Psoas muscle (tissue), 8 donors: ENCODE measurements around the gene BAIAP3. TPM values are rescaled to one million over a fixed set of nuclear protein-coding genes. Genes with fewer than 3 reads are reported as not detected.

ENCODE experiments used
- ATAC-seq, 4 donors: fragments of 200-7000 bp; cut with Tn5 transposase; one replicate each; pipeline ENCODE4 v1.9.1; 2020; ENCODE audit warnings: moderate library complexity in 3 of 4, mild to moderate bottlenecking in 2 of 4
- DNase-seq, 2 donors: peaks; one replicate each; pipeline ENCODE4 v3.0.0-alpha.2; 2020
- H3K27ac ChIP-seq: fragments of 200-600 bp; one replicate; pipeline ENCODE4 v1.8.0; 2022
- H3K27me3 ChIP-seq, 3 donors: fragments of 200-600 bp in 1 of 3; one replicate each; pipeline versions ENCODE4 v1.6.1 to v1.8.0; 2013 to 2022; ENCODE audit warnings: low read length in 2 of 3, mild to moderate bottlenecking in 2 of 3, moderate library complexity in 1 of 3; ENCODE audit not compliant: insufficient read depth in 3 of 3
- H3K36me3 ChIP-seq, 2 donors: fragments of 200-600 bp in 1 of 2; one replicate each; pipeline versions ENCODE4 v1.6.1 to v1.8.0; 2013 to 2022; ENCODE audit warnings: low read depth in 1 of 2, mild to moderate bottlenecking in 1 of 2, moderate library complexity in 1 of 2; ENCODE audit not compliant: insufficient read depth in 1 of 2
- H3K4me1 ChIP-seq: fragments of 200-600 bp; one replicate; pipeline ENCODE4 v1.8.0; 2022
- H3K4me3 ChIP-seq: fragments of 200-600 bp; one replicate; pipeline ENCODE4 v1.8.0; 2022; ENCODE audit warnings: mild to moderate bottlenecking
- H3K9me3 ChIP-seq: fragments of 200-600 bp; one replicate; pipeline ENCODE4 v1.8.0; 2022
- CTCF ChIP-seq: fragments of 200-600 bp; IDR thresholded peaks from one replicate; pipeline ENCODE4 v1.8.0; 2022; ENCODE audit warnings: antibody characterized with exemption
- WGBS, 3 donors: extraction: QIAGEN DNeasy Blood & Tissue Kit; methylation state at CpG; one replicate each; pipeline versions ENCODE4 v1.1.6 to v1.1.7; 2013; 5-methylcytosine and 5-hydroxymethylcytosine counted together
- intact Hi-C, 2 donors: fragments of 100-400 bp; cut with DNase I; formaldehyde crosslinking; loops; one replicate each; pipeline versions ENCODE4 v1.11.0 to v1.14.2; 2022
- polyA plus RNA-seq, 3 donors: library from polyadenylated mRNA; stranded (reverse); fragments of 200-250 nt; gene quantifications; one replicate each; pipeline ENCODE4 v1.2.3, GENCODE V29; 2013
- total RNA-seq, 4 donors: library from RNA; stranded (reverse); fragmentation: NEBNext Ultra II Directional in 2 of 4; extraction: Animal tissue kit (Norgen Biotek cat#: 25700) in 2 of 4; gene quantifications; one replicate each; pipeline versions ENCODE4 v1.2.1 to v1.2.4, GENCODE V29; 2021 to 2023
- donor health status: healthy with polysubstance abuse.
- donor health status: DM: no; HTN: no; CAD: no; lungs with moderate emphysema.
- donor health status: Bipolar disorder and iron deficiency.
- donor health status: healthy.
- donor health status: DM: yes; HTN: yes; CAD: no.
- donor health status: DM: no; HTN: no; CAD: no.
- donor health status: DM: no; HTN: no; CAD: no.
- donor health status: DM: yes; HTN: yes; CAD: no.

BAIAP3 gene
- total and polyA plus RNA-seq, 7 donors: 0.38 to 3.5 (median 1.1) TPM

GRCh38 chr16:1354815-1355540, 21.5 kb downstream of the BAIAP3 start:
- WGBS, 3 donors: 86 to 87% (median 86%) methylated on average over 47 to 49 of the region's 49 CpGs
- ATAC-seq (no peak), DNase-seq (no peak)
- intact Hi-C loops: no loop called here
- Histone ChIP-seq H3K4me3 (no peak overlapping the region), H3K27ac (no peak overlapping the region), H3K27me3 (no peaks in the 10 kb centered on the region), H3K9me3 (no peaks in the 10 kb centered on the region), H3K4me1 (peaks cover 26% of the 10 kb centered on the region), H3K36me3 (peaks cover 0 to 22% of the 10 kb centered on the region in 2 donors)
- TF ChIP-seq CTCF: no peak

- Histone ChIP-seq H3K27ac (no peak overlapping the region), H3K4me3 (no peak overlapping the region), H3K9me3 (no peaks in the 10 kb centered on the region), H3K4me1 (peaks cover 22% of the 10 kb centered on the region), H3K36me3 (peaks cover 0 to 24% of the 10 kb centered on the region in 2 donors), H3K27me3 (no peaks in the 10 kb centered on the region)
- TF ChIP-seq CTCF: no peak
- DNase-seq (no peak), ATAC-seq (no peak)
- 72 to 80% (median 73%) methylated on average over 15 of the region's 15 CpGs for WGBS, 3 donors
- intact Hi-C loops: no loop called here
Observed at GRCh38 chr16:1355591-1355990, 22.1 kb downstream of the BAIAP3 start.

DNA sequence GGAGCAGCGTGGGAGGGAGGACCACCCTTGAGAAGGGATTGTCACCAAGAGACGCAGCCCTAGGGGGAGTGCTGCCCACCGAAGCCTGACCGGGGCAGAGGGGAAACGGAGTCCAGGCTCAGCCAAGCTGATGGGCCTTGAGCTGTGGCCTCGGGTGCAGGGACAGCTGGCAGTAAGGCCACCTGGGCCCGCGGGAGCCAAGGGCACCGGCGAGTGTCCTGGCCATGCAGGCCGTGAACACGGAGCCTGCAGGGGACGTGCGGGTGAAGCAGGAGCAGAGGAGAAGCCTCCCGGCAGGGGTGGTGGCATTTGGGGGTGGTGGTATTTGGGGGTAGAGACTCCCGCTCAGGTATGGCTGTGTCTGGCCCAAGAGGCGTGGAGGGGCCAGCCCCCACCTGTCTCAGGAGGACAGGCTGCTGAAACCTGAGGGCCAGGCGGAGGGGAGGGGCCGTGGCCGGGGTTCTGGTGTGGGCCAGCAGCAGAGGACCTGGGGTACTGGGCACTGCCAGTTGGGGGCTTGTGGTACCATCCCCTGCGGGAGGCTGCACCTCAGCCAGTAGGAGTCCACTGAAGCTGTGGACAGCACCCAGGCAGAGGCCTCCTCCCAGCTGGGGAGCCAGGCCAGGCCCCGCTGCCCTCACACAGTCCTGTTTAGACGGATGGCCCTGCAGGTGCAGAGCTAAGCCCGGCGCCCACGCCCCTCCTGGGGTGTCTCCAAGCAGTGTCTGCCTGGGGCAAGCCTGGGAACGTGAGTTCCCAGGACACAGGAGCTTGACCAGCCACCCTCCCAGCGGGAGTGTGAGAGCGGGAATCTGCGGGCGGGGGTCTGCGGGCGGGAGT, 22.8 kb downstream of the BAIAP3 start:
- DNase-seq (no peak), ATAC-seq (no peak)
- Histone ChIP-seq H3K9me3 (no peaks in the 10 kb centered on the region), H3K36me3 (peaks cover 0 to 31% of the 10 kb centered on the region in 2 donors), H3K4me3 (no peak overlapping the region), H3K27ac (no peak overlapping the region), H3K27me3 (no peaks in the 10 kb centered on the region), H3K4me1 (peaks cover 17% of the 10 kb centered on the region)
- intact Hi-C loops: no loop called here
- TF ChIP-seq CTCF: no peak
- WGBS, 3 donors: 66 to 74% (median 66%) methylated on average over 29 to 33 of the region's 33 CpGs

GRCh38 chr16:1357906-1358566, 24.6 kb downstream of the BAIAP3 start:
- no peak for TF ChIP-seq CTCF
- H3K27me3 ChIP-seq: no peaks in the 10 kb centered on the region
- peaks cover 9% of the 10 kb centered on the region for H3K4me1 ChIP-seq
- peaks cover 4 to 49% of the 10 kb centered on the region in 2 donors for H3K36me3 ChIP-seq
- DNase-seq: no peak
- peak; percentile 42 to 76 (median 64) for ATAC-seq
- H3K4me3 ChIP-seq: no peak overlapping the region
- WGBS, 3 donors: 77 to 81% (median 79%) methylated on average over 19 of the region's 19 CpGs
- no peaks in the 10 kb centered on the region for H3K9me3 ChIP-seq
- intact Hi-C loops: no loop called here
- peak overlapping the region; percentile 23 for H3K27ac ChIP-seq
